ENCODE measurements around the gene OSGEPL1.

GRCh38 chr2:189799531-189799930, 36.9 kb upstream of the OSGEPL1 start:
- no peak for TF ChIP-seq SUZ12 (IDR thresholded peaks at IDR 0.05; ENCODE audit: extremely low read depth, insufficient read depth, insufficient read length)
- no peak for TF ChIP-seq YY1 (IDR thresholded peaks at IDR 0.05; ENCODE audit: insufficient read depth, insufficient read length)

Data from NT2/D1 (cell line).